ENCODE data around the gene OLFM1. TPM values are rescaled to one million over a fixed set of nuclear protein-coding genes. Genes with fewer than 3 reads are reported as not detected.

OLFM1 gene
- total RNA-seq, 1 donor from 2014 or later: 5.5 TPM

GRCh38 chr9:135163023-135163780 is 75.7 kb downstream of the OLFM1 start:
- Mint-ChIP-seq H3K36me3 (ENCODE audit: low read depth, unreplicated experiment) (peaks cover 2% of the 10 kb centered on the region), H3K4me3 (ENCODE audit: unreplicated experiment) (no peak overlapping the region), H3K27me3 (ENCODE audit: low read depth, unreplicated experiment) (peaks cover 58% of the 10 kb centered on the region), H3K9me3 (ENCODE audit: unreplicated experiment) (peaks cover 5% of the 10 kb centered on the region), H3K27ac (ENCODE audit: unreplicated experiment) (no peak overlapping the region), H3K4me1 (ENCODE audit: low read depth, unreplicated experiment) (no peaks in the 10 kb centered on the region)
- Histone ChIP-seq H3K27me3 (ENCODE audit: insufficient read depth, low read length) (no peaks in the 10 kb centered on the region), H2AFZ (ENCODE audit: low read depth, low read length) (no peak overlapping the region), H3K4me3 (ENCODE audit: insufficient read depth, low read depth, low read length) (no peak overlapping the region), H3K27ac (ENCODE audit: low read depth, low read length) (no peak overlapping the region), H3K79me2 (ENCODE audit: insufficient read depth, low read length) (no peaks in the 10 kb centered on the region), H3K9ac (ENCODE audit: low read length) (no peak overlapping the region), H3K9me3 (ENCODE audit: insufficient read depth, low read depth, low read length) (no peaks in the 10 kb centered on the region), H4K20me1 (ENCODE audit: insufficient read depth, low read length) (no peaks in the 10 kb centered on the region), H3K4me2 (ENCODE audit: low read length) (no peak overlapping the region), H3K4me1 (ENCODE audit: insufficient read depth, low read length) (no peaks in the 10 kb centered on the region), H3K36me3 (ENCODE audit: insufficient read depth, low read length) (no peaks in the 10 kb centered on the region)
- FAIRE-seq: no peak
- DNase-seq (ENCODE audit: low read depth): no peak
- TF ChIP-seq EZH2 (IDR thresholded peaks at IDR 0.05; ENCODE audit: insufficient read depth, low read length) (no peak), CTCF (IDR thresholded peaks at IDR 0.05; ENCODE audit: insufficient read depth, low read depth, low read length) (no peak)

GRCh38 chr9:135164036-135164435 is 76.6 kb downstream of the OLFM1 start:
- no peaks in the 10 kb centered on the region for H3K4me1 ChIP-seq (ENCODE audit: insufficient read depth, low read length)
- no peaks in the 10 kb centered on the region for H3K36me3 ChIP-seq (ENCODE audit: insufficient read depth, low read length)
- no peak overlapping the region for H3K4me2 ChIP-seq (ENCODE audit: low read length)
- H3K9ac ChIP-seq (ENCODE audit: low read length): no peak overlapping the region
- Mint-ChIP-seq H3K27ac (ENCODE audit: unreplicated experiment) (no peak overlapping the region), H3K9me3 (ENCODE audit: unreplicated experiment) (peaks cover 5% of the 10 kb centered on the region), H3K36me3 (ENCODE audit: low read depth, unreplicated experiment) (peaks cover 2% of the 10 kb centered on the region), H3K4me3 (ENCODE audit: unreplicated experiment) (no peak overlapping the region), H3K27me3 (ENCODE audit: low read depth, unreplicated experiment) (peaks cover 56% of the 10 kb centered on the region), H3K4me1 (ENCODE audit: low read depth, unreplicated experiment) (no peaks in the 10 kb centered on the region)
- no peak overlapping the region for H3K4me3 ChIP-seq (ENCODE audit: insufficient read depth, low read depth, low read length)
- H3K27ac ChIP-seq (ENCODE audit: low read depth, low read length): no peak overlapping the region
- TF ChIP-seq EZH2 (IDR thresholded peaks at IDR 0.05; ENCODE audit: insufficient read depth, low read length) (no peak), CTCF (IDR thresholded peaks at IDR 0.05; ENCODE audit: insufficient read depth, low read depth, low read length) (no peak)
- no peaks in the 10 kb centered on the region for H3K9me3 ChIP-seq (ENCODE audit: insufficient read depth, low read depth, low read length)
- DNase-seq (ENCODE audit: low read depth) (no peak), FAIRE-seq (no peak)
- no peaks in the 10 kb centered on the region for H4K20me1 ChIP-seq (ENCODE audit: insufficient read depth, low read length)
- H3K79me2 ChIP-seq (ENCODE audit: insufficient read depth, low read length): no peaks in the 10 kb centered on the region
- no peaks in the 10 kb centered on the region for H3K27me3 ChIP-seq (ENCODE audit: insufficient read depth, low read length)
- H2AFZ ChIP-seq (ENCODE audit: low read depth, low read length): no peak overlapping the region

Measured in astrocyte (in vitro differentiated cells and primary cell).